Measurements from ENCODE around the gene TFIP11. TPM values are rescaled to one million over a fixed set of nuclear protein-coding genes. Genes with fewer than 3 reads are reported as not detected.

Gene TFIP11
- 27.8 and 52.1 TPM in 2 replicates for total RNA-seq

DNA sequence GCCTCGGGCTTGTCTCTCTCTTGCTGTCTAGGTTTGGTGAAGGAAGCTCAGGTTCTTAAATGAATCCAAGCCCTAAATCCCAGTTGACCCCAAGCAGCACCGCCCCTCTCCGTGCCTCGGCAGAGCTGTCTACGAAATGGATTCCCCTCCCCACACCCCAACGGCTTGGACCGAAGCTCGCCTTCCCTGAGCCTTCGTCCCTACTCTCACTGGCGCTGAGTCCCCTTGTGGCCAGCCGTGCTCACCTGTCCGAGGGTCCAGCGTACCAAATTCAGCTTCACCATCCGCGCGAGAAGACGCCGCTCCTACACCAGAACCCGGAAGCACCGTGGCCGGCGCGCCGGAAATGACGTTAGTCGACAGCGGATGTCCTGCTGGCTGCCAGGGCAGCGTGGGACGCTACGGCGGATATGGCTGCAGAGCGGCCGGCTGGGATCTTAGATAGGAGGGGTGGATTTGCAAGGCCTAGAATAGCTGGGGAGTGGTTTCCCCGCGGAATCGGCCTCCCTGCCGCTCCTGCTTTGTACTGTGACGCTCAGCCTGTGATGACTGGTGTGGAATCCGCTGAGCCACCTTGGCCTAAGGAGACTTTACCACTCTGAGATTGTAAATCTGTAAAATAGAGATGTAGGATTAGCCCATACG, at the start of gene TFIP11:
TSS of gene TFIP11 (minus strand) at position 325 of the 645 bp plus-strand sequence. CDS start 2,201 bp downstream, outside the sequence.

DNA sequence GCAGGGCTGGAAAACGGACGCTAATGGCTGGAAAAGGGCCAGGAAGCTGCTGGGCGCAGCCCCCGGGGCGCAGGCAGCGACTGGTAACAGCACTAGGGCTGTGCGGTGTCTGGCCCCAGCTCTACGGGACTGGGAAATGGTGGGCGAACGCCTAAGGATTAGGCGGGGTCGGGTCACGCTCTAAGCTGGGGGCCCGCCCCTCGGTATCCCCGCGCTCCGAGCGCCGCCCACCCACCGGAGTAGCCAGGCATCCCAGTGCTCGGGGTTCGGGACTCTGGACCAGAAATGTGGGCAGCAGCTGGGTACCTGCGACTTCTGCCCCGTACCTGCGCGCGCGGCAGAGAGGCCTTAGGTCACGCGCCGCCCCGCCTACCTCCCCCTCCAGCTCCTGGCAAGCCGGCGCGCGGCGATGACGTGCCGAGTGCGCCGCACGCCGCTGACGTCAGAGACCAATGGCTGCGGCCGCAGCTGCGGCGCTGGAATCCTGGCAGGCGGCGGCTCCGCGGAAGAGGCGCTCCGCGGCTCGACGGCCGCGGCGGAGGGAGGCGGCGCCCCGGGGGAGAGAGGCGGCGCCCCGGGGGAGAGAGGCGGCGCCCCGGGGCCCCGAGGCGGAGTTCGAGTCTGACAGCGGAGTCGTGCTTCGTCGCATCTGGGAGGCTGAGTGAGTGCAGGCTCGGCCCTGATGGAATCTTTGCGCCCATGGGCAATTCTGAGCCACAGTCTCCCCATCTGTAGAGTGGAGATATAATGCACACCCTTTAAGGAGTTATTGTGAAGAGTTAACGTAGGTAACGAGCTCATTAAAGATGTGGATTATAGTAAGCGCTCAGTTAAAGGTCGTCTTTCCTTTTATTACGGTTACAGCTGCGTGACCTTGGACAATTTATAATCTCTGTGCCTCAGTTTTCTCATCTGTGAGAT, 28.6 kb downstream of the TFIP11 start, which contains the start of the genes HPS4 and SRRD:
TSS of gene HPS4 (minus strand) at position 345 of the 921 bp plus-strand sequence. CDS start 2,021 bp downstream, outside the sequence.
TSS of gene SRRD (plus strand) at position 439 of the 921 bp plus-strand sequence. CDS start at position 453, 14 bp downstream.

Other genes starting within 250 kb of the TFIP11 start
- 0.81 and 2.0 TPM in 2 replicates for gene ASPHD2, start 83.2 kb downstream of the TFIP11 start, total RNA-seq
- gene HPS4, start 28.7 kb downstream of the TFIP11 start, total RNA-seq: 12.3 and 23.2 TPM in 2 replicates
- 9.1 and 19.2 TPM in 2 replicates for gene SRRD, start 28.6 kb downstream of the TFIP11 start, total RNA-seq
- gene TPST2, start 77.7 kb upstream of the TFIP11 start, total RNA-seq: 33.2 and 121 TPM in 2 replicates
- gene CRYBB1, start 105.6 kb upstream of the TFIP11 start, total RNA-seq: not detected in 2 replicates
- not detected in 2 replicates for gene CRYBA4, start 109.5 kb upstream of the TFIP11 start, total RNA-seq
- 0.16 and 0.82 TPM in 2 replicates for gene MIAT, start 145.1 kb upstream of the TFIP11 start, total RNA-seq

Measured in bladder microvascular endothelial cell (primary cell).